ENCODE results near the gene NEIL3. TPM values are rescaled to one million over a fixed set of nuclear protein-coding genes. Genes with fewer than 3 reads are reported as not detected.

NEIL3 gene
- total RNA-seq, 1 experiment from 2014 or later: 18.1 TPM

GRCh38 chr4:177315767-177316464 is 6.2 kb downstream of the NEIL3 start:
- Histone ChIP-seq H3K9me2 (ENCODE audit: insufficient read depth) (no peaks in the 10 kb centered on the region), H4K20me1 (ENCODE audit: insufficient read depth) (peaks cover 5% of the 10 kb centered on the region; the same call in 1 of the 2 replicates), H3K36me3 (ENCODE audit: control insufficient read depth in 1 of 2, insufficient read depth in 2 of 2, low read length in 2 of 2) (no peaks in the 10 kb centered on the region), H3K4me3 (replicated peaks in 1 of 2; ENCODE audit: low read depth in 1 of 2, low read length in 2 of 2) (no peak overlapping the region), H3K27ac (ENCODE audit: low read depth, low read length) (no peak overlapping the region), H3K4me2 (ENCODE audit: low read length) (no peak overlapping the region), H3K9me3 (ENCODE audit: control insufficient read depth in 1 of 2, insufficient read depth in 1 of 2, low read depth in 1 of 2, low read length in 2 of 2) (no peaks in the 10 kb centered on the region), H3K27me3 (ENCODE audit: insufficient read depth, low read length) (no peaks in the 10 kb centered on the region), H3K9ac (ENCODE audit: low read length) (no peak overlapping the region), H3K4me1 (ENCODE audit: control insufficient read depth in 1 of 2, insufficient read depth in 2 of 2, low read length in 2 of 2) (peaks cover under 1% of the 10 kb centered on the region in 2 experiments; a peak in 2 of 4 replicates), H3K79me2 (ENCODE audit: insufficient read depth, low read length) (peaks cover 99% of the 10 kb centered on the region), H2AFZ (ENCODE audit: low read depth, low read length, poor library complexity, severe bottlenecking) (no peak overlapping the region)
- TF ChIP-seq CBX3 (IDR thresholded peaks at IDR 0.05; ENCODE audit: low read depth): no peak
- TF ChIP-seq POLR2A (IDR thresholded peaks at IDR 0.05; ENCODE audit: borderline replicate concordance, extremely low read depth, insufficient read depth, insufficient read length): no peak
- TF ChIP-seq JUND (IDR thresholded peaks at IDR 0.05): no peak
- TF ChIP-seq ZNF274 (IDR thresholded peaks at IDR 0.05; ENCODE audit: low read depth, low read length): no peak
- TF ChIP-seq TCF7L2 (IDR thresholded peaks at IDR 0.05; ENCODE audit: borderline replicate concordance, extremely low read depth, insufficient read depth, insufficient read length): no peak
- TF ChIP-seq SP1 (IDR thresholded peaks at IDR 0.05; ENCODE audit: low read depth): no peak
- TF ChIP-seq ELF1 (IDR thresholded peaks at IDR 0.05; ENCODE audit: borderline replicate concordance, low read depth): no peak
- TF ChIP-seq SRF (IDR thresholded peaks at IDR 0.05; ENCODE audit: low read depth): no peak
- TF ChIP-seq, protein P1, sequence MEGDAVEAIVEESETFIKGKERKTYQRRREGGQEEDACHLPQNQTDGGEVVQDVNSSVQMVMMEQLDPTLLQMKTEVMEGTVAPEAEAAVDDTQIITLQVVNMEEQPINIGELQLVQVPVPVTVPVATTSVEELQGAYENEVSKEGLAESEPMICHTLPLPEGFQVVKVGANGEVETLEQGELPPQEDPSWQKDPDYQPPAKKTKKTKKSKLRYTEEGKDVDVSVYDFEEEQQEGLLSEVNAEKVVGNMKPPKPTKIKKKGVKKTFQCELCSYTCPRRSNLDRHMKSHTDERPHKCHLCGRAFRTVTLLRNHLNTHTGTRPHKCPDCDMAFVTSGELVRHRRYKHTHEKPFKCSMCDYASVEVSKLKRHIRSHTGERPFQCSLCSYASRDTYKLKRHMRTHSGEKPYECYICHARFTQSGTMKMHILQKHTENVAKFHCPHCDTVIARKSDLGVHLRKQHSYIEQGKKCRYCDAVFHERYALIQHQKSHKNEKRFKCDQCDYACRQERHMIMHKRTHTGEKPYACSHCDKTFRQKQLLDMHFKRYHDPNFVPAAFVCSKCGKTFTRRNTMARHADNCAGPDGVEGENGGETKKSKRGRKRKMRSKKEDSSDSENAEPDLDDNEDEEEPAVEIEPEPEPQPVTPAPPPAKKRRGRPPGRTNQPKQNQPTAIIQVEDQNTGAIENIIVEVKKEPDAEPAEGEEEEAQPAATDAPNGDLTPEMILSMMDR (IDR thresholded peaks at IDR 0.05 in 2 of 3, conservative IDR thresholded peaks at IDR 0.05 in 1 of 3; ENCODE audit: borderline replicate concordance in 1 of 3, insufficient read depth in 1 of 3, low read depth in 2 of 3, low read length in 2 of 3): no peak
- TF ChIP-seq, protein P2, sequence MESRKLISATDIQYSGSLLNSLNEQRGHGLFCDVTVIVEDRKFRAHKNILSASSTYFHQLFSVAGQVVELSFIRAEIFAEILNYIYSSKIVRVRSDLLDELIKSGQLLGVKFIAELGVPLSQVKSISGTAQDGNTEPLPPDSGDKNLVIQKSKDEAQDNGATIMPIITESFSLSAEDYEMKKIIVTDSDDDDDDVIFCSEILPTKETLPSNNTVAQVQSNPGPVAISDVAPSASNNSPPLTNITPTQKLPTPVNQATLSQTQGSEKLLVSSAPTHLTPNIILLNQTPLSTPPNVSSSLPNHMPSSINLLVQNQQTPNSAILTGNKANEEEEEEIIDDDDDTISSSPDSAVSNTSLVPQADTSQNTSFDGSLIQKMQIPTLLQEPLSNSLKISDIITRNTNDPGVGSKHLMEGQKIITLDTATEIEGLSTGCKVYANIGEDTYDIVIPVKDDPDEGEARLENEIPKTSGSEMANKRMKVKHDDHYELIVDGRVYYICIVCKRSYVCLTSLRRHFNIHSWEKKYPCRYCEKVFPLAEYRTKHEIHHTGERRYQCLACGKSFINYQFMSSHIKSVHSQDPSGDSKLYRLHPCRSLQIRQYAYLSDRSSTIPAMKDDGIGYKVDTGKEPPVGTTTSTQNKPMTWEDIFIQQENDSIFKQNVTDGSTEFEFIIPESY (IDR thresholded peaks at IDR 0.05; ENCODE audit: extremely low read depth, insufficient replicate concordance, low read length): no peak
- no peak for TF ChIP-seq REST (IDR thresholded peaks at IDR 0.05; ENCODE audit: low read depth)
- TF ChIP-seq FOSL1 (IDR thresholded peaks at IDR 0.05; ENCODE audit: low read depth): no peak
- no peak for TF ChIP-seq MAX (IDR thresholded peaks at IDR 0.05)
- no peak for TF ChIP-seq RAD21 (IDR thresholded peaks at IDR 0.05; ENCODE audit: low read depth)
- TF ChIP-seq EZH2phosphoT487 (IDR thresholded peaks at IDR 0.05; ENCODE audit: borderline replicate concordance): no peak
- no peak for TF ChIP-seq EZH2 (IDR thresholded peaks at IDR 0.05)
- TF ChIP-seq EGR1 (IDR thresholded peaks at IDR 0.05; ENCODE audit: low read depth): no peak
- no peak for TF ChIP-seq ZFX (IDR thresholded peaks at IDR 0.05)
- no peak for TF ChIP-seq CEBPB (IDR thresholded peaks at IDR 0.05; ENCODE audit: low read depth)
- no peak for TF ChIP-seq SIN3A (IDR thresholded peaks at IDR 0.05; ENCODE audit: low read depth)
- no peak for ATAC-seq
- ChIA-PET POLR2A (no interaction called here), RAD21 (ENCODE audit: low non-redundant PET in 1 of 2, low total read pairs in 2 of 2, uncharacterized antibody in 2 of 2, unreplicated experiment in 2 of 2) (no interaction called here), CTCF (no interaction called here)
- no peak for DNase-seq (ENCODE audit: low read depth, low spot score)
- intact Hi-C loops (cut with micrococcal nuclease): no loop called here
- no TSS peak for BruUV-seq (replicated peaks)

Measured in HCT116 (cell line).